Measurements from ENCODE around the gene CDH23. TPM values are rescaled to one million over a fixed set of nuclear protein-coding genes. Genes with fewer than 3 reads are reported as not detected.

Gene CDH23
- total and polyA plus RNA-seq, 10 of the 15 experiments (the other 5 are each of a cell fraction or from before 2014, with no cell fraction given): 0.09 to 0.40 (median 0.15) TPM; not detected in 1

- TF ChIP-seq ZBTB4 (CRISPR knock-in tag; IDR thresholded peaks at IDR 0.05) (no peak), NR2C2 (IDR thresholded peaks at IDR 0.05; ENCODE audit: borderline replicate concordance, control insufficient read depth, insufficient read length, low read depth) (no peak), NFIC (IDR thresholded peaks at IDR 0.05; ENCODE audit: low read depth, low read length) (no peak), GABPA (IDR thresholded peaks at IDR 0.05; ENCODE audit: low read depth) (no peak), MTA3 (IDR thresholded peaks at IDR 0.05; ENCODE audit: borderline replicate concordance, low read length) (no peak), NBN (IDR thresholded peaks at IDR 0.05) (0 out of 2 replicates have a peak, but pooled peaks have one; percentile 5), SMC3 (IDR thresholded peaks at IDR 0.05; ENCODE audit: borderline replicate concordance, low read length) (no peak), EZH2 (IDR thresholded peaks at IDR 0.05; ENCODE audit: borderline replicate concordance, control insufficient read depth, low read depth, low read length) (no peak), YY1 (IDR thresholded peaks at IDR 0.05; ENCODE audit: low read depth, low read length) (no peak), KAT2A (conservative IDR thresholded peaks at IDR 0.05; ENCODE audit: control insufficient read depth, low read depth, low read length) (no peak), ASH2L (IDR thresholded peaks at IDR 0.05; ENCODE audit: borderline replicate concordance, low read depth) (no peak), PAX5 (IDR thresholded peaks at IDR 0.05; ENCODE audit: borderline replicate concordance, low read depth, low read length) (no peak), MLLT1 (IDR thresholded peaks at IDR 0.05) (no peak), ZZZ3 (IDR thresholded peaks at IDR 0.05; ENCODE audit: control insufficient read depth, insufficient read length, low read depth) (no peak), GATAD2B (conservative IDR thresholded peaks at IDR 0.05; ENCODE audit: low read depth) (no peak), MEF2A (IDR thresholded peaks at IDR 0.05; ENCODE audit: insufficient read depth, low read depth, low read length) (no peak), RFX5 (IDR thresholded peaks at IDR 0.05; ENCODE audit: low read depth, low read length) (no peak), TCF12 (IDR thresholded peaks at IDR 0.05; ENCODE audit: low read depth, low read length) (peak; percentile 28; the same call in 1 of the 2 replicates), FOXM1 (IDR thresholded peaks at IDR 0.05; ENCODE audit: low read depth, low read length) (no peak), POU2F2 (IDR thresholded peaks at IDR 0.05; ENCODE audit: borderline replicate concordance, low read depth, low read length) (peak; percentile 87; the same call in 2 of the 3 replicates), RELB (IDR thresholded peaks at IDR 0.05; ENCODE audit: low read depth) (no peak), TBL1XR1 (IDR thresholded peaks at IDR 0.05; ENCODE audit: low read depth, low read length) (no peak), BCL11A (IDR thresholded peaks at IDR 0.05; ENCODE audit: low read depth, low read length) (no peak), CREB1 (IDR thresholded peaks at IDR 0.05; ENCODE audit: low read depth) (0 out of 2 replicates have a peak, but pooled peaks have one; percentile 28), SUPT20H (IDR thresholded peaks at IDR 0.05; ENCODE audit: borderline replicate concordance, control insufficient read depth, low read depth, low read length) (no peak), PML (IDR thresholded peaks at IDR 0.05; ENCODE audit: low read length) (peak; percentile 97)
Observed at GRCh38 chr10:71850743-71851464, 454.2 kb downstream of the CDH23 start, which contains the start of gene PSAP (continued).

All from GM12878 (cell line).